HL-60 (cell line): ENCODE results near the gene BRIP1.

Experiments
- GABPA ChIP-seq: IDR thresholded peaks from 2 replicates; pipeline ENCODE4 v1.6.1; 2012; ENCODE audit warnings: low read depth
- POLR2AphosphoS5 ChIP-seq: IDR thresholded peaks from 2 replicates; pipeline ENCODE4 v1.6.1; 2012; ENCODE audit warnings: low read depth
- TF ChIP-seq, protein P1 (sequence below): IDR thresholded peaks from one replicate; pipeline ENCODE4 v1.5.1; 2011; ENCODE audit warnings: low read length, control low read depth, inconsistent platforms; ENCODE audit not compliant: insufficient read depth
- TF ChIP-seq, protein P2 (sequence below): IDR thresholded peaks from 2 replicates; pipeline ENCODE4 v1.6.1; 2012; ENCODE audit warnings: low read depth; ENCODE audit not compliant: insufficient replicate concordance

DNA sequence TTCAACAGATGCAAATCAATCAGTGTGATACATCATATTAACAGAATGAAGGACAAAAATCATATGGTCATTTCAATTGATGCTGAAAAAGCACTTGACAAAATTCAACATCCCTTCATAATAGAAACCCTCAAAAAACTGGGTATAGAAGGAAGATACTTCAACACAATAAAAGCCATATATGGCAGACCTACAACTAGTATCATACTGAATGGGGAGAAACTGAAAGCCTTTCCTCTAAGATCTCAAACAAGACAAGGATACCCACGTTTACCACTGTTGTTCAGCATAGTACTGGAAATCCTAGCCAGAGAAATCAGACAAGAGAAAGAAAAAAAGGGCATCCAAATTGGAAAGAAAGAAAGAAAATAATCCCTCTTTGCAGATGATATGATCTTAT is 225.2 kb downstream of the BRIP1 start:
- TF ChIP-seq GABPA: no peak
- TF ChIP-seq, protein P1, sequence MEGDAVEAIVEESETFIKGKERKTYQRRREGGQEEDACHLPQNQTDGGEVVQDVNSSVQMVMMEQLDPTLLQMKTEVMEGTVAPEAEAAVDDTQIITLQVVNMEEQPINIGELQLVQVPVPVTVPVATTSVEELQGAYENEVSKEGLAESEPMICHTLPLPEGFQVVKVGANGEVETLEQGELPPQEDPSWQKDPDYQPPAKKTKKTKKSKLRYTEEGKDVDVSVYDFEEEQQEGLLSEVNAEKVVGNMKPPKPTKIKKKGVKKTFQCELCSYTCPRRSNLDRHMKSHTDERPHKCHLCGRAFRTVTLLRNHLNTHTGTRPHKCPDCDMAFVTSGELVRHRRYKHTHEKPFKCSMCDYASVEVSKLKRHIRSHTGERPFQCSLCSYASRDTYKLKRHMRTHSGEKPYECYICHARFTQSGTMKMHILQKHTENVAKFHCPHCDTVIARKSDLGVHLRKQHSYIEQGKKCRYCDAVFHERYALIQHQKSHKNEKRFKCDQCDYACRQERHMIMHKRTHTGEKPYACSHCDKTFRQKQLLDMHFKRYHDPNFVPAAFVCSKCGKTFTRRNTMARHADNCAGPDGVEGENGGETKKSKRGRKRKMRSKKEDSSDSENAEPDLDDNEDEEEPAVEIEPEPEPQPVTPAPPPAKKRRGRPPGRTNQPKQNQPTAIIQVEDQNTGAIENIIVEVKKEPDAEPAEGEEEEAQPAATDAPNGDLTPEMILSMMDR: no peak
- no peak for TF ChIP-seq POLR2AphosphoS5
- TF ChIP-seq, protein P2, sequence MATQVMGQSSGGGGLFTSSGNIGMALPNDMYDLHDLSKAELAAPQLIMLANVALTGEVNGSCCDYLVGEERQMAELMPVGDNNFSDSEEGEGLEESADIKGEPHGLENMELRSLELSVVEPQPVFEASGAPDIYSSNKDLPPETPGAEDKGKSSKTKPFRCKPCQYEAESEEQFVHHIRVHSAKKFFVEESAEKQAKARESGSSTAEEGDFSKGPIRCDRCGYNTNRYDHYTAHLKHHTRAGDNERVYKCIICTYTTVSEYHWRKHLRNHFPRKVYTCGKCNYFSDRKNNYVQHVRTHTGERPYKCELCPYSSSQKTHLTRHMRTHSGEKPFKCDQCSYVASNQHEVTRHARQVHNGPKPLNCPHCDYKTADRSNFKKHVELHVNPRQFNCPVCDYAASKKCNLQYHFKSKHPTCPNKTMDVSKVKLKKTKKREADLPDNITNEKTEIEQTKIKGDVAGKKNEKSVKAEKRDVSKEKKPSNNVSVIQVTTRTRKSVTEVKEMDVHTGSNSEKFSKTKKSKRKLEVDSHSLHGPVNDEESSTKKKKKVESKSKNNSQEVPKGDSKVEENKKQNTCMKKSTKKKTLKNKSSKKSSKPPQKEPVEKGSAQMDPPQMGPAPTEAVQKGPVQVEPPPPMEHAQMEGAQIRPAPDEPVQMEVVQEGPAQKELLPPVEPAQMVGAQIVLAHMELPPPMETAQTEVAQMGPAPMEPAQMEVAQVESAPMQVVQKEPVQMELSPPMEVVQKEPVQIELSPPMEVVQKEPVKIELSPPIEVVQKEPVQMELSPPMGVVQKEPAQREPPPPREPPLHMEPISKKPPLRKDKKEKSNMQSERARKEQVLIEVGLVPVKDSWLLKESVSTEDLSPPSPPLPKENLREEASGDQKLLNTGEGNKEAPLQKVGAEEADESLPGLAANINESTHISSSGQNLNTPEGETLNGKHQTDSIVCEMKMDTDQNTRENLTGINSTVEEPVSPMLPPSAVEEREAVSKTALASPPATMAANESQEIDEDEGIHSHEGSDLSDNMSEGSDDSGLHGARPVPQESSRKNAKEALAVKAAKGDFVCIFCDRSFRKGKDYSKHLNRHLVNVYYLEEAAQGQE: no peak
